ENCODE data around the gene STK39. TPM values are rescaled to one million over a fixed set of nuclear protein-coding genes. Genes with fewer than 3 reads are reported as not detected.

Gene STK39
- total RNA-seq, 1 experiment from 2014 or later: 2.9 TPM

DNA sequence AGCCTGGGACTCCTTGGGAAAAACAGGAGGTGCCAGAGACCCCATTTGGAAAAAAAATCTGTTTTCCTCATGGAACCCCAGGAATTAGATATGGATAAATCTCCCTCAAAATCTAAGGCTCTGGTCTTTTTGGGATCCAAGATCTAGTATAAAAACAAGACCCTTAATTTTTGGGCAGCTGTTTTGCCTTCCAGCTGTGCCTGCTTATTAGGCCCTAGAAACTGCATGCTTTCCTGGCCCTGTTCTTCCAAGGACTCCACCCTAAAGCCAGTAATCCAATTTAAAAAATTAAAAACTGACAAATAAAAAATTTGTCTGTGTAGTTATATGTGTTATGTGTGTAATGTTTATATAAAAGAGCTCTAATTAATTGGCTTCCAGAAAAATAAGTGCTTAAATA, 274.6 kb downstream of the STK39 start:
- intact Hi-C loops (cut with micrococcal nuclease; ENCODE audit: unreplicated experiment): no loop called here
- CTCF ChIA-PET: no interaction called here
- no peaks in the 10 kb centered on the region for H3K36me3 Mint-ChIP-seq (ENCODE audit: insufficient read depth, unreplicated experiment)
- POLR2A ChIA-PET: no interaction called here
- H3K36me3 ChIP-seq (ENCODE audit: control insufficient read depth, insufficient read depth, low read length): no peaks in the 10 kb centered on the region
- no peaks in the 10 kb centered on the region for H3K27me3 ChIP-seq (replicated peaks; ENCODE audit: control insufficient read depth, insufficient read depth, low read length)
- H3K4me3 ChIP-seq (ENCODE audit: low read depth, low read length): no peak overlapping the region
- BruUV-seq (replicated peaks): no TSS peak
- DNase-seq: no peak
- H3K27ac Mint-ChIP-seq (ENCODE audit: unreplicated experiment): no peak overlapping the region
- TF ChIP-seq, protein P1, sequence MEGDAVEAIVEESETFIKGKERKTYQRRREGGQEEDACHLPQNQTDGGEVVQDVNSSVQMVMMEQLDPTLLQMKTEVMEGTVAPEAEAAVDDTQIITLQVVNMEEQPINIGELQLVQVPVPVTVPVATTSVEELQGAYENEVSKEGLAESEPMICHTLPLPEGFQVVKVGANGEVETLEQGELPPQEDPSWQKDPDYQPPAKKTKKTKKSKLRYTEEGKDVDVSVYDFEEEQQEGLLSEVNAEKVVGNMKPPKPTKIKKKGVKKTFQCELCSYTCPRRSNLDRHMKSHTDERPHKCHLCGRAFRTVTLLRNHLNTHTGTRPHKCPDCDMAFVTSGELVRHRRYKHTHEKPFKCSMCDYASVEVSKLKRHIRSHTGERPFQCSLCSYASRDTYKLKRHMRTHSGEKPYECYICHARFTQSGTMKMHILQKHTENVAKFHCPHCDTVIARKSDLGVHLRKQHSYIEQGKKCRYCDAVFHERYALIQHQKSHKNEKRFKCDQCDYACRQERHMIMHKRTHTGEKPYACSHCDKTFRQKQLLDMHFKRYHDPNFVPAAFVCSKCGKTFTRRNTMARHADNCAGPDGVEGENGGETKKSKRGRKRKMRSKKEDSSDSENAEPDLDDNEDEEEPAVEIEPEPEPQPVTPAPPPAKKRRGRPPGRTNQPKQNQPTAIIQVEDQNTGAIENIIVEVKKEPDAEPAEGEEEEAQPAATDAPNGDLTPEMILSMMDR (IDR thresholded peaks at IDR 0.05; ENCODE audit: insufficient read depth in 1 of 2, low read depth in 1 of 2, low read length in 1 of 2, severe bottlenecking in 1 of 2, unreplicated experiment in 1 of 2): no peak
- H3K27me3 Mint-ChIP-seq (ENCODE audit: insufficient read depth, unreplicated experiment): no peaks in the 10 kb centered on the region
- H3K9me3 Mint-ChIP-seq (ENCODE audit: unreplicated experiment): peaks cover 21% of the 10 kb centered on the region
- H3K9me3 ChIP-seq: peaks cover 17% of the 10 kb centered on the region
- no peaks in the 10 kb centered on the region for H3K4me1 Mint-ChIP-seq (ENCODE audit: low read depth, unreplicated experiment)
- H3K4me3 Mint-ChIP-seq (ENCODE audit: unreplicated experiment): no peak overlapping the region
- no peaks in the 10 kb centered on the region for H3K4me1 ChIP-seq

DNA sequence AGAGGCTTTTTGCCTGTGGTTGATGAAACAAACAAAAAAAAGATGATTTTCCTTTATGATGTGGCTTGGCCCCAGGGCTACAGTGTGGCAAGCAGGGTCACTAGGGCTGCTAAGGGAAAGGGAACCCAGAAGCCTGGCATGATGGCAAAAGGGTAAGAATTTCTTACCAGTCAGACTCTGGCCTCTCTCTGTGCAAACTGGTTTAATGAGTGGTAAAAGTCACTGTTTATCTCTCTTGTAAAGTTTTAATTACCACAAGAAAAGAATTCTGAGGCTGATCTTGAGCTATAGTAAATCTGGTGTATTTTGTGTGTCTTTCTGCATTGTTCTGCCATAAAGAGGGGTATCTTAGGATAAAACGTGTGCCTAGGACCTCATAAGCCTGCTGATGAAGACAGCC, 275.4 kb downstream of the STK39 start:
- intact Hi-C loops (cut with micrococcal nuclease; ENCODE audit: unreplicated experiment): no loop called here
- POLR2A ChIA-PET: no interaction called here
- Mint-ChIP-seq H3K9me3 (ENCODE audit: unreplicated experiment) (peaks cover 21% of the 10 kb centered on the region), H3K36me3 (ENCODE audit: insufficient read depth, unreplicated experiment) (no peaks in the 10 kb centered on the region), H3K4me1 (ENCODE audit: low read depth, unreplicated experiment) (no peaks in the 10 kb centered on the region), H3K4me3 (ENCODE audit: unreplicated experiment) (no peak overlapping the region), H3K27ac (ENCODE audit: unreplicated experiment) (no peak overlapping the region), H3K27me3 (ENCODE audit: insufficient read depth, unreplicated experiment) (no peaks in the 10 kb centered on the region)
- CTCF ChIA-PET: no interaction called here
- no peaks in the 10 kb centered on the region for H3K27me3 ChIP-seq (replicated peaks; ENCODE audit: control insufficient read depth, insufficient read depth, low read length)
- peaks cover 17% of the 10 kb centered on the region for H3K9me3 ChIP-seq
- TF ChIP-seq, protein P1 (IDR thresholded peaks at IDR 0.05; ENCODE audit: insufficient read depth in 1 of 2, low read depth in 1 of 2, low read length in 1 of 2, severe bottlenecking in 1 of 2, unreplicated experiment in 1 of 2): no peak
- no peaks in the 10 kb centered on the region for H3K36me3 ChIP-seq (ENCODE audit: control insufficient read depth, insufficient read depth, low read length)
- BruUV-seq (replicated peaks): no TSS peak
- no peak overlapping the region for H3K4me3 ChIP-seq (ENCODE audit: low read depth, low read length)
- no peak for DNase-seq
- H3K4me1 ChIP-seq: no peaks in the 10 kb centered on the region

DNA sequence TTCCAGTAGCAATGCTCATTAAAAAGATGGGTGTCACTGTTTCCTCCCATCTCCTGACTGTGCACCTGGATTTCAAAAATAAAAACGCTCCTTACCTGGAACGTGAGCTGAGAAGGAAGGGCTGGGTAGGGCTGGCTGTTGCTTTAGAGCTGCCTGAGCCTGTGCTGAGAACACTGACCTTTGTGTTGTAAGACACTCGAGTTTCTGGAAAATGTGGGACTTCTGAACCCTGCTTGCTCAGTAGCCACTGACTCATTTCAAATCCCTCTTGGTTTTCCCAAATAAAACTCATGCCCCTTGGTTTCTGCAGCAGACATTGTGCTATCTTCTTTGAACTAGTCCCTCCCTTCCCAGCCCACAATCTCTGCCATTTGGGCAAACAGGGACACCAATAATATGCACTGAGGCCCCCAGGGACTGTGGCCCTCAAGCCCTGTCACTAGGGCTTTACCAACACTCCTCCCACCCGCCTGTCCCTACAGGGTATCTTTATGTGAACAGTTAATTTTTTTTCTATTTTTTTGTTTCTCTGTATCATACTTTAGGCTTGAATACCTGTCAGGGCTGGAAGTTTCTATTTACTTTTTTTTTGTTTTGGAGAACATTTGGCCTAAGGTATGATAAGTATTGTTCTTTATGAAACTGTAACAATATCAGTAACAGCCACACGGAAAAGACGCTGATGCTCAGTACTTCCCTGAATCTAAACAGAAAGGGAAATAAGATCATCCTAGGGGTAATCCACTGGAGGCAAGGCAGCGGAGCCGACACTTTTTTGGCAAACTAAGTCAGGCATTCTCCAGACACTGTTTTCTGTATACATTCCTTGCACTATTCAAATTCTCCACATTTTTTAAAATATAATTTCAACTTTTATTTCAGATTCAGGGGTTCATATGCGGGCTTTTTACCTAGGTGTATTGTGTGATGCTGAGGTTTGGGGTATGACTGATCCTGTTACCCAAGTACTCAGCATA, 280.2 kb downstream of the STK39 start:
- no peak overlapping the region for H3K4me3 ChIP-seq (ENCODE audit: low read depth, low read length)
- BruUV-seq (replicated peaks): no TSS peak
- no peak for DNase-seq
- ChIA-PET CTCF (interaction anchor here (0.7 to 3.6 kb wide), 2 partner anchors 151 to 152 kb away, joined by 4 to 17 read pairs; no protein-coding TSS in a partner anchor), POLR2A (no interaction called here)
- Mint-ChIP-seq H3K9me3 (ENCODE audit: unreplicated experiment) (peaks cover 11% of the 10 kb centered on the region), H3K4me1 (ENCODE audit: low read depth, unreplicated experiment) (no peaks in the 10 kb centered on the region), H3K4me3 (ENCODE audit: unreplicated experiment) (no peak overlapping the region), H3K27me3 (ENCODE audit: insufficient read depth, unreplicated experiment) (no peaks in the 10 kb centered on the region), H3K27ac (ENCODE audit: unreplicated experiment) (no peak overlapping the region), H3K36me3 (ENCODE audit: insufficient read depth, unreplicated experiment) (no peaks in the 10 kb centered on the region)
- H3K9me3 ChIP-seq: peaks cover 3% of the 10 kb centered on the region
- TF ChIP-seq, protein P1 (IDR thresholded peaks at IDR 0.05; ENCODE audit: insufficient read depth in 1 of 2, low read depth in 1 of 2, low read length in 1 of 2, severe bottlenecking in 1 of 2, unreplicated experiment in 1 of 2): no peak
- no peaks in the 10 kb centered on the region for H3K4me1 ChIP-seq
- H3K36me3 ChIP-seq (ENCODE audit: control insufficient read depth, insufficient read depth, low read length): no peaks in the 10 kb centered on the region
- H3K27me3 ChIP-seq (replicated peaks; ENCODE audit: control insufficient read depth, insufficient read depth, low read length): no peaks in the 10 kb centered on the region
- intact Hi-C loops (cut with micrococcal nuclease; ENCODE audit: unreplicated experiment): loop anchor here (5.0 kb wide), 1 partner anchor 85 kb away; no protein-coding TSS in a partner anchor

Measured in Caco-2 (cell line).